ENCODE data around the gene PLCXD3.

GRCh38 chr5:41371738-41372137, 138.7 kb downstream of the PLCXD3 start:
- TF ChIP-seq CTCF (IDR thresholded peaks at IDR 0.05) (no peak), POLR2AphosphoS5 (IDR thresholded peaks at IDR 0.05; ENCODE audit: low read depth, low read length) (no peak)

Measured in Panc1 (cell line).